Kidney glomerular epithelial cell (primary cell): Measurements from ENCODE around the gene PIP4K2A.
"Not testable (repeated sequence)": the region's sequence is repeated elsewhere in the genome, so short reads cannot be mapped to it uniquely, and the experiment has no call there.

Experiments
- DNase-seq: peaks from one replicate; lab custom pipeline; 2025; lab: John Stamatoyannopoulos, UW

Gene PIP4K2A

GRCh38 chr10:22514414-22514758 lies 200.0 kb downstream of the PIP4K2A start:
- DNase-seq, result not testable (repeated sequence)

- DNase-seq, result not testable (repeated sequence)
Observed at GRCh38 chr10:22513483-22514413, 200.6 kb downstream of the PIP4K2A start.

DNA sequence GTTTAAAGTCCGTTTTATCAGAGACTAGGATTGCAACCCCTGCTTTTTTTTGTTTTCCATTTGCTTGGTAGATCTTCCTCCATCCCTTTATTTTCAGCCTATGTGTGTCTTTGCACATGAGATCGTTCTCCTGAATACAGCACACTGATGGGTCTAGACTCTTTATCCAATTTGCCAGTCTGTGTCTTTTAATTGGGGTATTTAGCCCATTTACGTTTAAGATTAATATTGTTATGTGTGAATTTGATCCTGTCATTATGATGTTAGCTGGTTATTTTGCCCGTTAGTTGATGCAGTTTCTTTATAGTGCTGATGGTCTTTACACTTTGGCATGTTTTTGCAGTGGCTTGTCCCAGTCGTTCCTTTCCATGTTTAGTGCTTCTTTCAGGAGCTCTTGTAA lies 202.4 kb downstream of the PIP4K2A start:
- not testable (repeated sequence) for DNase-seq

DNA sequence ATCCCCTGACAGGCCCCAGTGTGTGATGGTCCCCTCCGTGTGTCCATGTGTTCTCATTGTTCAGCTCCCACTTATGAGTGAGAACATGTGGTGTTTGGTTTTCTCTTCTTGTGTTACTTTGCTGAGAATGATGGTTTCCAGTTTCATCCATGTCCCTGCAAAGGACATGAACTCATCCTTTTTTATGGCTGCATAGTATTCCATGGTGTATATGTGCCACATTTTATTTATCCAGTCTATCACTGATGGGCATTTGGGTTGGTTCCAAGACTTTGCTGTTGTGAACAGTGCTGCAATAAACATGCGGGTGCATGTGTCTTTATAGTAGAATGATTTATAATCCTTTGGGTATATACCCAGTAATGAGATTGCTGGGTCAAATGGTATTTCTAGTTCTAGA lies 206.2 kb downstream of the PIP4K2A start:
- not testable (repeated sequence) for DNase-seq

GRCh38 chr10:22505911-22506685 lies 208.3 kb downstream of the PIP4K2A start:
- DNase-seq, result no peak

DNA sequence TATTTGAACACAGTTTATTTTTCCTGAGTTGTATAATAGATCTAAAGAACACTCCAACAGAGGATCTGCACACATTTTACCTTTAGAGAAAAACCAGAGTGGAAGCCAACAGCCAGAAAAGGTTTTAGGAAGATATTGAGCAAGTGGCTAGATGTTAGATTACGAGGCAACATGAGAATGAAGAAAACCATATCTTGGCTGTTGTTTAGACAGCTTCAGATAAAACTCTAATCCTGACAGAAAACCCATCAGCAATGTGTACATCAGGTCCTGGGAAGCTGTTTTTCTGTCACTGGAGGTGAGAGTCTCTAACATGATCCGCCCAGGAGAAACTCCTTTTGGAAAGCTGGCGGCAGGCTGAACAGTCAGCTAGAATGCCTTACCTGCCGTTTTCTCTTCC lies 209.6 kb downstream of the PIP4K2A start:
- DNase-seq, result no peak

DNA sequence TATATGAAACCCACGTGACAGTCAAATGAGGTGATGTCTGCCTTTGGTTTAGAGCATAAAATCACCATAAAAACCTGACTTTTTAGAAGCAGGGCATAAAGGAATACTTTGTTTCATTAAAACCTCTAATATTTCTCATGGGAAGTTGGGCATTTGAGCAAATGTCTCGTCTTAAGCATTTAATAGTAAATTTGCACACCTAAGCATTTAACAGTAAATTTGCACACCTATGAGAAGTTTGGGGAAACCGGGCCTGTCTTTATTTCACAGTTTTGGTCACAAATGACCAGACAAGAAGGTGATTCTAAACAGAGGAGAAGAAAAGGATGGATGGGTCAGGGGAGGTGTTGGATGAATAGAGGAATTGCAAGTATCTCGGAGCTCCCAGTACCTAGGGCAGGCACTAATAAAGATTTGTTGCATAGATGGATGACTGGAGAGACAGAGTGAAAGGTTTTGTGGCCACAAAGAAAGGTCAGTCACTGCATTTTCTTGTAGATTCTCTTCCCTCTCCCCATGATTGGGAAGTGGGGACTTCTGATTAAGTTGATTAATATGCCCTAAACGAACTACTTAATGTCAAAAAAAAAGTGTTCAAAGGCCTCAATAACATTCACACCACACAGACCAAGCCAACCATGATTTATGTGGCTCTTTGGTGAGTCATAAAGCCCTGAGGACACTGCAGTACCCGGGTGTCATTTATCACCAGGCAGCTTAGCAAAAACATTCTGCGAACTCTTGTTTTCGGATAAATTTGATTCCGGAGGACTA lies 210.9 kb downstream of the PIP4K2A start:
- no peak for DNase-seq

- no peak for DNase-seq
Observed at GRCh38 chr10:22501863-22502262, 212.5 kb downstream of the PIP4K2A start.

DNA sequence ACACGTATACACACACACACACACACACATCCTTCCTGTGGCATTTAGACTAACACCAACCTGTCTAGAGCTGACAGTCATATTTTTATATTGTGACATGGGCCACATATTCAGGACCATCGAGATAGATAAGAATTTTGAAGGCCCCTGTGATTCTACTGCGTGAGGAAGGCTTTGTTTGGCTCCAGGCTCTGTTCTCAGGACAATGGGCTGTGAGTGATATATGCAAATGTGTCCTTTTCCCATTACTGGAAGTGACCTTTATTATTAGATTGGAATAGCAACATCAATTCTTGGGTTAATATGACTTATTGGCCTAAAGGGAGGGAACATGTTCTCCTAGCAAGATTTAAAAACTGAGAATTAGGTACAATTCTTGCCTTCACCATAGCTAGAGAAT lies 213.0 kb downstream of the PIP4K2A start:
- DNase-seq, result no peak

DNA sequence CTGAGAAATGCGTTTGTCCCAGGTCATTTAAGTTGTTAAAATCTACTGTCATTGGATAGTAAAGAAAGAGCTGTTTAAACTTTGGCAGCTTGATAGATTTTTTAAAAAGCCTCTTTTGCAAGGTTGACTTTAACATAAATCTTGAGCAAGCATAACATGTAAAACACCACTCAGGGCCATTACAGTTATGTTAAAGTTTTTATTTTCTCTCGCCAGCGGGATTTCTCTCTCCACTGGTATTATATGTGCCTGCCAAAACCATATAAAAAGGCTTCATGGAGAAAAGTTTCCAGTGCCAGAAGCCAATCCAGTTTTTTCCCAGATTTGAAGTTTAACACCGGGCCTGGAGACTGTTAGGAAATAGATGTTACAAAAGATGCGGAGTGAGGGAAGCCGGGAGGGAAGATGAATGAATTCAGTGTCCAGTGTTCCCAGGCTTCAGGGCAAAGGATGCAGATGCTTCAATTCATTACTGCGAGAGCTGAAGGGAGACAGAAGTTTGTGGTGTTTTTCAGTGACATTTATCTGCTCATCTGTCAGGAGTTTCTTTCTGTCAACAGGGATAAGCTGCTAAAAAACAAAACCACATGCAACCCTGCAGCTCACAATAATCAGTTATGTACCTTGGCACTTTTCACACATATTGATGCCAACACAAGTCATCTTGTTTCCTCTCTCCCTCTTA lies 213.6 kb downstream of the PIP4K2A start:
- no peak for DNase-seq

- DNase-seq, result not testable (repeated sequence)
Observed at GRCh38 chr10:22499973-22500372, 214.4 kb downstream of the PIP4K2A start.

DNA sequence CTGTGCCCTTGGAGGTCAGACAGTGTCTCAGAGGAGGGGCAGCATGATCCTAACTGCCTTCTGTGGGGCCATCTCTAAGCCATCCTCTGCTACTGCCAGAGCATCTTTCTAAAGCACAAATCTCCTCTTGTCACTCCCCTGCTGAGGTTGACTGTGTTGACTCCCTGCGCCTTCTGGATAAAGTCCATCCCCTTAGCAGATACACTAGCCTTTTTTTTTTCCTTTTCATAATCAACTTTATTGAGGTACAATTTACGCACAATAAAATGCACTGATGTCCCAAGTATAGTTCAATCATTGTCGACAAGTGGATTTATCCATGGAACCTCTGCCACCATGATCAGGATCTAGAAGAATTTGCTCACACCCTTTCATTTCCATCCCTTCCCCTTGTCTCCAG lies 219.0 kb downstream of the PIP4K2A start:
- no peak for DNase-seq

GRCh38 chr10:22494007-22494406 lies 220.4 kb downstream of the PIP4K2A start:
- no peak for DNase-seq

DNA sequence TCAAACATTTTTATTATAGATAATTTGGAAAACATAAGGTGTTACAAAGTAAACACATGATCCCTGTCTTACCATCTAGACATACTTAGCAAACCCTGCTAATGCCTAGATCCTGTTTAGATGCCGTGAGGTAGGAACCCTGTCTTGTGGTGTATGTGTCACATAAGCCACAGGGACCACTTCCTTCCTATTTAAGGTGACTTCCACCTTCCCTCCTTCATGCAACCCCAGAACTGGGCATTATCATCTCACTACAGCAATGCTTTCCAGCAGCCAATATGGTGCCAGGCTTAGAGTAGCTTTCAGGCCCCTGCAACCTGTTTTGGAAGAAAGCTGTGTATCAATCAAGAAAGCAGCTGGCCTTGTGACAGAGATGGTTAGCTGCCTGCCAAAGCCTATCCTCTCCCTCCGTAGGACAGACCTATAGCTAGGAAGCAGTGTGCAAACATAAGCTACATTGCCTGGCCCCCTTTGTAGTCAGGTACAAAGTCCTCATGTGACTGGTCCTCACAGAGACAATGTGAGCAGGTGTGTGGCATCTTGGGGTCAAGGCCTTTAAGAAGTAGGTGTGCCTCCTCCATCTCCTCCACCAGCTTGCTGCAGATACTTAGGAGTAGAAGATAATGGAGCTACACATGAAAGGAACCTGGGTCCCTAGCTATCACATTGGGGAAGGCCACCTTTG lies 222.3 kb downstream of the PIP4K2A start:
- no peak for DNase-seq

- no peak for DNase-seq
Observed at GRCh38 chr10:22491480-22491879, 222.9 kb downstream of the PIP4K2A start.

- DNase-seq, result no peak
Observed at GRCh38 chr10:22489975-22490374, 224.4 kb downstream of the PIP4K2A start.

DNA sequence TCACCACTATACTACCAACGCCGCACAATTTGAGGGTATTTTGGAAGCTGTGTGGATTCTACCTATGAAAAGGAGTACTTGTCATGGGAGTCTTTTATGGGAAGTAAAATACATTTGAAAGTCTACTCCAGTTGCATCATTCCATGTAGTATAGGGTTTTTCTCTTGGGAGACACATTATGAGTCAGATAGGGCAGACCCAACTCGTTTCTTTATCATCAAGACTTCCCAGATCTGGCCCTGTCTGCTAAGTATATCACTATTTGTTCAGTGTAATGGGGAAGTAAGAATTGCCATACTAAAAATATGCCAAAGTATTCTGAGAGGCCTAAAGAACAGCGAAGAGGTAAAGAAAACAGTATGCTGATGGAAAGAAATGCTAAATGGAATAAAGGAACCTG lies 224.9 kb downstream of the PIP4K2A start:
- DNase-seq, result no peak

DNA sequence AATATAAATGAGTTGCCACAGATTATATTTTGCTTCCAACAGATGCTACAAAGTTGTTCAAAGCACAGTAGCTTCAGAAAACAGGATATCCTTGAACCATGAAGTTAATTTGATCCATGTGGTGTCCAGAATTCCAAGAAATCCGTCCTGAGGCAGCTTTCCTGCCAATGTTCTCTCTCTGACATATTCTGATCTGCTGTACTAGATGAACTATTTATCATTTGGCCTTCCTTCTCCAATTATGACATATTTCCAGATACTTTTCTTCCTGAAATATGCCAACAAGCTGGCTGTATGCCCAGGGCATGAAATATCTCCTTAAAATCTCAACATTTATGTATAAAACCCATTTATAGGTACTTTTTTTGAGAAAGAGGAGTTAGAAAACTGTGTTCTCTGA lies 227.9 kb downstream of the PIP4K2A start:
- DNase-seq, result no peak
